ENCODE results near the gene DPAGT1.
"Not testable (repeated sequence)": the region's sequence is repeated elsewhere in the genome, so short reads cannot be mapped to it uniquely, and the experiment has no call there.

The DPAGT1 gene

DNA sequence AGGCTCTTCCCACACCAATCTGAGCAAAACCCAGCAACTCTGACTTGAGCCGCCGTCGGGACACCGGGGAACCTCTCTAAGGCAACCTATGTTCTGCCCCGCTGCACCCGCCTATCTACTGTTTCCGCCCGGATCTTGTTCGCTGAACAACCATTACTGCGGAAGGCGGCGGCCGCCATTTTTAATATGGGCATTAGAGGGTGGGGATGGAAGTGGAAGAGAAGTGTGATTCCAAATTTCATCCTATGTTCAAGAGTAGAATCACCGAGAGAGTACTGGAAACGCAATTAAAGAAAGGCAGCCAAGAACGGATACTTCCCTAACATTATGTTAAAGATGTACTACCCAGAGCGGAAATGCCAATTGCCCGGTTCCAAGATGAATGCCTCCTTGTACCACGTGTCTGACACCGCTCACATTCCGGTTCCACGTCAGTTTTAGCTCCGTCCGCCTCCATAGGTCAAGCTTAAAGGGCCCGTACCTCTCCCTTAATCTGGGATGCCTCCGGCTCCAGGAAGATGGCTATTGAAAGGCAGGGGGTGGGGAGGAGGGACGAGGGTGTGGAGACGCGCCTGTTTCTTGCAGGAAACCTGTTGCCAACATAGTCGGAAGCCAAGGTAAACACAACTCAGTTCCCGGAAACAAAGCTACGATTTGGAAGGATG, at the start of gene DPAGT1:
Gene DPAGT1, minus strand, starts transcription at position 95 of the 665 bp plus-strand sequence. CDS start 198 bp downstream, outside the sequence.
- in situ Hi-C loops (cut with MboI; ENCODE audit: low sequenced_read_pairs), result no loop called here

GRCh38 chr11:119149786-119150275, 48.2 kb upstream of the DPAGT1 start:
- in situ Hi-C loops (cut with MboI; ENCODE audit: low sequenced_read_pairs), result no loop called here

DNA sequence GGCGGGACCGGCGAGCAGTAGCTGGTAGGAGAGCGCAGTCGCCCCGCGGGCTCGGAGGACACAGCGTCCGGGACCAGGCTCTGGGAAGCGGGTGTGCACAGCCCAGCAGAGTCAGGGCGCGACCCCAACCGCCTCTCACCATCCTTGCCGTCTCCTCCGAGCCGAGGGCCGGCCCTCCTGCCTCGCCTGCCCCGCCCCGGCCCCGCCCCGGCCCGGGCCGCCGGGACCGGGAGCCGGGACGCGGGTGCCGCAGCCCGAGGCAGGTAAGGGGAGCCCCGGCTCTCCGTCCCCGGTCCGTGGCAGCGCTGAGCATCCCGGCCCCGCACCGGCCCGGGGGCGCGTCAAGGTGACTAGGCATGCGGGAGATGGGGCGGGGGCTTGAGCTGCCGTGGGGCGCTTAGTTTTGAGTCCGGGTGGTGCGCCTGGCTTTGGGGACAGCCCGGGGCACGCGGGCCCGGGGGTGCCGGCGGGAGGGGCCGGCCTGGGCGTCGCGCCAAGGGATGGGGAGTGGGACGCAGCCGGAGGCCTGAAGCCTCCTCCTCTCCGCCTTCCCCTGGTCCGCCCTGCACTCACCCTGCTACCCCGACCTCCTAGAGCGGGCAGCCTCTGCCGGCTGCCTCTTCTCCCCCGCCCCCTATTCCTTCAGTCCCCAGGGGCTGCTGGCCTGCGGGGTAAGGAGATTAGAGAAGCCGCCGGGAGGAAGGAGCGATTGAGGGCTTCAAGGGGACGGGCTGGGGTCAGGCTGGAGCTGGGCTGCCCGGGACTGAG, 47.5 kb upstream of the DPAGT1 start, which contains the start of gene ABCG4:
Gene ABCG4, plus strand, starts transcription at position 35 of the 768 bp plus-strand sequence. CDS start 914 bp downstream, outside the sequence.
- in situ Hi-C loops (cut with MboI; ENCODE audit: low sequenced_read_pairs), result no loop called here

DNA sequence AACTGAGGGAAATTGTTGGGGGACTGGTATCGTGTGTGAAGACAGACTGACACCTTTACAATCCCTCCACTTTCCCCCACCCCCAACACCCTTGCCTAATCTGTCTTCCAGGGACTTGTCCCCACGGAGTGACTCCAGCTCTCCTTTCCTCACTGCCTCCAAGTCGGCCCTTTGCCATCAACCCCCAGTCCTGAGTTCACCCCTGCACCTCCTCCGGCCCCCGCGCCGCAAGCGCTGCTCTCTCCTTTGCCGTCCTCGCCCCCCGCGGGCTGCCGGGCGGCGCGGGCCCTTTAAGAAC, 47.0 kb upstream of the DPAGT1 start:
- in situ Hi-C loops (cut with MboI; ENCODE audit: low sequenced_read_pairs), result no loop called here

DNA sequence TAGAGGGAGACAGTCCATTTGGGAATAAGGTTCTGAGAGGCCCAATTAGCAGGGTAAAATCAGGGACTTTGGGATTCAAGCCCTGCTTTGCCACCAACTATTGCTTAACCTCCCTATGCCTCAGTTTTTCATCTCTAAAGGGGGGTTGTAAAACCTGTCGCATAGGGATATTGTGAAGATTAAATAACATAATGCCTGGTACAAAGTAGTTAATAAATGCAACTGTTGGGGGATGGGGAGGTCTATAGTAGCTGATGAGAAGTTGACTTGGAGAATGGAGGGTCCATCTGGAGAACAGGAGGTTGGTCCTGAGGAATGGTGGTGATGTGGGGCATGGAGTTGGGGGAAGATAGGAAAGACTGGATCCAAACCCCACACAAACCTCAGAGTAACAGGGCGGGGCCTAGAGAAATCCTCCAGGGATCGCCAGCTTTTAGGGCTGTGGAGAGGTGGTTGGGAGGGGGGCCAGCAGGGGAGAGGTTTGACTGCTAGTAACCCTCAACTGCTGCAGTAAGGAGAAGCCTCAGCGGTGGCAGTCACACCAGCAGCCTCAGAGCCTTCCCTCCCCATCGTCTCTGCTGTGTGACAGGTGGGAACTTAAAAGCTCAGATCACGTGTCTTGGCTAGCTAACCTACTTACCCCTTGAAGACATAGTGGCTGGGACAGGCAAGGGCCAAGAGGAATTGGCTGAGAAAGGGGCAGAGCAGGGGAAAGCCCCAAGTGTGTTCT, 46.1 kb upstream of the DPAGT1 start:
- in situ Hi-C loops (cut with MboI; ENCODE audit: low sequenced_read_pairs), result no loop called here

GRCh38 chr11:119145551-119145950, 43.9 kb upstream of the DPAGT1 start:
- in situ Hi-C loops (cut with MboI; ENCODE audit: low sequenced_read_pairs), result no loop called here

DNA sequence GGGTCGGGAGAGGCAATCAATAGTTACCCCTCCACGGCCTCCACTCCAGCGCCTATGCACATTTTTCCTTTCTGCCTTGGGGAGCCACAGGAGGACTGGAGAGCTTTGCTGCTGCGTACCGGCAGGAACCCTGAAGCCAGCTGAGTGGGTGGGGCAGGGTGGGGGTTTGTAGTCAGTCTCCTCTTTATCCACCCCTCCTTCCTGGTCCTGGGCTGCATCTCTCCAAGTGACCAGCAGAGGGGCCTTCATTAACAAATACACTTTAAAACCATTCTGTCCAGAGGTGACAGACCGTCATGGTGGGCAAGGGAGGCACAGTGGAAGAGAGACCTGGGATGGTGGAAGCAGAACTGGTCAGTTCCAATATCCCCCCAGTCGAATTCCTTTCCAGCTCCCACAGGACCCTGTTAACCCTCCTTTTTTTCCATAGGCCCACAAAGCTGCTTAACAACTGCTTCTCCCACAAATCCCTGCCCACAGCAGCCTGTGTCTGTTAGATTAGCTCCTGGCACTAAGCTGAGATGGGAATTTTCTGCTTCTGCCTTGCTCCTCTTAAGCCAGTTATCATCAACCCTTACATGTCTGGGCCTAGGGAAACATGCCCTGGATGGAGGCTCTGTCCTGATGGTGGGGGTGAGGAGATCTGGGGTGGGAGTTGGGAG, 43.3 kb upstream of the DPAGT1 start:
- in situ Hi-C loops (cut with MboI; ENCODE audit: low sequenced_read_pairs), result no loop called here

DNA sequence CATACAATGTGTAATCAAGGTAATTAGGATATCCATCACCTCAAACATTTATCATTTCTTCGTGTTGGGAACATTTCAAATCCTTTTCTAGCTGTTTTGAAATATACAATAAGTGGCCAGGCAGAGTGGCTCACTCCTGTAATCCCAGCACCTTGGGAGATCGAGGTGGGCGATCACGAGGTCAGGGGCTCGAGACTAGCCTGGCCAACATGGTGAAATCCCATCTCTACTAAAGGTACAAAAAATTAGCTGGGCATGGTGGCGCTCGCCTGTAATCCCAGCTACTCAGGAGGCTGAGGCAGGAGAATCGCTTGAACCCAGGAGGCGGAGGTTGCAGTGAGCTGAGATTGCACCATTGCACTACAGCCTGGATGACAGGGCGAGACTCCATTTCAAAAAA, 37.6 kb upstream of the DPAGT1 start:
- in situ Hi-C loops (cut with MboI; ENCODE audit: low sequenced_read_pairs), result not testable (repeated sequence)

DNA sequence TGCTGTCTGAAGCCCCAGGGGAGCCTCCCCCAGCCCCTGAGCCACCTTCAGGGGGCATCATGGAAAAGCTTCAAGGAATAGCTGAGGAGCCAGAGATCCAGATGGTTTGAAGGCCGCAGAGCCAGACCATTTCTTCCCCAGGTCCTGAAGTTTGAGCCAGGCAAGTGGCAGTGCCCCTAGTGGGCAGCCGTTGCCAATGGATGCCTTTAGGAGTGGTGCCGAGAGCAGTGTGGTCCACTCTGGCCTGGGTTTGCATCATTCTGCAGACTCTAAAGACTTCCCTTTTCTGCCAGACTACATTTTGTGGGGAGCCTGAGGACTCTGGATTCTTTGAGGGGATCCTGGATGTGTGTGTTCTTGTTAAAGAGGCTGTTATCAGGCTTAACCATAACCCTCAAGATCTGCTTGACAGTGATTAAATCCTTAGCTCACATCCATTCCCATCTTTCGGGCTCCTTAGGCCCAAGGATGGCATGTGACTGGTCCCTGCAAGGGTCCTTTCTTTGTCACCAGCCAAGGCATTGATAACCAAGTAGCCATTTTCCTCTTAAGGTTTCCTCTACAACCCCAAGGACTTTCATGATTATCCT, 32.8 kb upstream of the DPAGT1 start:
- in situ Hi-C loops (cut with MboI; ENCODE audit: low sequenced_read_pairs), result no loop called here

GRCh38 chr11:119130662-119131061, 29.0 kb upstream of the DPAGT1 start:
- in situ Hi-C loops (cut with MboI; ENCODE audit: low sequenced_read_pairs), result no loop called here

DNA sequence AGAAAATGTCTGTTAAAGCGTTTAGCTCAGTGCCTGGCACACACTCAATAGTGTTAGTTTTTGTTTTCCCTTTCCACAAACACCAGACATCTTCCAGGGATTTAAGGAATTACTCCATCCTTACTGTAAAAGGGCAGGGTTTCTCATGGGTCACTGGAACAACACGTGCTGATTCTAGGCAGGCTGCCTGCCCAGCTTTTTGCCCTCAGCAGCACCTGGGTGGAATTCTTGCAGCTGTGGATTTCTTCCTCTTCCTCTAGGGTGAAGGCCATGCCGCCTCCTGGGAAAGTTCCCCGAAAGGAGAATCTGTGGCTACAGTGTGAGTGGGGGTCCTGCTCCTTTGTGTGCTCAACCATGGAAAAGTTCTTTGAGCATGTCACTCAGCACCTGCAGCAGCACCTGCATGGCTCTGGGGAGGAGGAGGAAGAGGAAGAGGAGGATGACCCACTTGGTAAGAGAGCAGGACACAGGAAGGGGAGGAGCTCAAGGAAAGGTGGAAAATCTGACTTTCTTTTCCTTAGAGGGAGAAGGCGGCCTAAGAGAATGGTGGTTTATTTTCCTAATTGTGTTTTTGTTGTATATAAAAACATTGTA, 25.1 kb upstream of the DPAGT1 start:
- in situ Hi-C loops (cut with MboI; ENCODE audit: low sequenced_read_pairs), result no loop called here

DNA sequence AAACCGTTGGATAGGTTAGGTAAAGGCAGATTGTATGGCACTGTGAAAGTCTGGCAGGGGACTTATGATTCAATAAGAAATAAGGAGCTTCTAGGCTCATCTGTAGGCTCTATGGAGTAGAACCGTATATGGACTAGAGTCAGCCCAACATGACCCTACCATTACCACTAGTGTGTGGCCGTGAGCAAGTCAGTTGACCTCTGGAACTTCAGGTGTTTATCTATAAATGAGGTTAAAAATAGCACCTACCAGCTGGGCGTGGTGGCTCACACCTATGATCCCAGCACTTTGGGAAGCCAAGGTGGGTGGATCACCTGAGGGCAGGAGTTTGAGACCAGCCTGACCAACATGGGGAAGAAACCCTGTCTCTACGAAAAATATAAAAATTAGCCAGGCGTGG, 24.2 kb upstream of the DPAGT1 start:
- in situ Hi-C loops (cut with MboI; ENCODE audit: low sequenced_read_pairs), result no loop called here

DNA sequence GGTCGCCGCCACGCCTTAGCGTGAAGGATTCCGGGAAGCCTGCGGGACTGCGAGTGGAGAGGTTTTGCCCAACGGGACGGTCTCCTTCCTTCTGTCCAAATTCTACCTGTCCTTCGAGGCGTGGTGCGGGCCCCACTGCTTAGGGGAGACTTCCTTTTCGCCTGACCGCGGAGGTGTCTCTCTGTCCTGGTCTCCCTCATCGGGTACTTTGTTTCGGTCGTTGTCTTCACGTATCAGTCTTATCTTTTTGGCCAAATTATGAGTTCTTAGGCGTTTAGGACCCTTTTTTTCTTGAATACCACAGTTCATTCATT, 20.1 kb upstream of the DPAGT1 start:
- in situ Hi-C loops (cut with MboI; ENCODE audit: low sequenced_read_pairs), result no loop called here

DNA sequence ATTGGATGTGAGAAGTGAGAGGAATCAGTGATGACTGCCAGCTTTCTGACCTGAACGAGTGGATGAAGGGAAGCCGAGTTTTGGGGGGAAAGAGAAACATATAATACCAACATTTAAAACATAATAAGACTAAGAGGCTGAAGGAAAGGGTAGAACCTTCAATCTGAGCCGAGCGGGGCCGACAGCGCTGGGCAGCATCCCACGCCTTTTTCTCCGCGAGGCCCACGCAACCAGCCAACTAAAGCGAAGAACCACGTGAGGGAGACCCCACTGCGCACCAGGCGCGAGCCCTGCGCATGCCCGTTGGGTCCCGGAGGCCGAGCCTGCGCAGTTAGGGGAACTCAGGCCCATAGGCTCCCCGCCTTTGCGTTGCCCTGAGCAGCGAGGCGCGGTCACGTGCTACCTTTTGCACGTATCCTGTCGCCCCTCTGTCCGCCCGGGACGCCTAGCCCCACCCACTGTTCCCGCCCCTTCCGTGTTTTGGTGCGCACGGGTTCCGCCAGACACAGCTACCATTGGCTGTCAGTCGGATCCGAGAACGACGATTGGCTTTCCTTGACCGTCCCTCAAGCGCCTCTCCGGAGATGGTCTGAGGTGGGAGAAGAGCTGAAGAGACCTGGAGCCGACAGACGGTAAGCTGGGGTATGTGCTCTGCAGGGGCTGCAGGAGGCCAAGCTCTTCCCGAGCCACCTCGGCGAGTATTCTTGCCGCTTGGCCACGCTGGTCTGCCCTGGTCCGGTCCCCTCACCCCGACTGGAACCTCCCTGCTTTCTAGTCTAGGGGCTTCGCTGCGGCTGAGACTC, 19.6 kb upstream of the DPAGT1 start, which contains the start of gene HINFP:
Gene HINFP, plus strand, starts transcription at position 573 of the 803 bp plus-strand sequence. CDS start 5,365 bp downstream, outside the sequence.
- in situ Hi-C loops (cut with MboI; ENCODE audit: low sequenced_read_pairs), result no loop called here

DNA sequence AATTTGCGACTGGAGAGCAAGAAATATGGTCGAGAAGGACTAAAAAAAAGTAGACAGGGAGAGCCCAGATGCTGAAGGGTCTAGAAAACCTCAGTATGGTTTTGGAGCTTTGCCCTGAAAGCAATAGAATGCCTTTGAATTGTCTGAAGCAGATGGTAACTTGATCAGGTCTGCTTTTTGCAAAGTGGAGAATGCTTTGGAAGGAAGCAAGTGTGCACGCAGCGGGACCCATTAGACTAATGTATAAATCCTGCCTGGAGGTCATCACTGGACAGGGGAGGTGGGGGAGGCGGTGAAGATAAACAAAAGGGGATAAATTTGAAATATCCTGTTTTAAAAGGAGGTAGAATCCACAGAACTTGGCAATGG, 19.0 kb upstream of the DPAGT1 start:
- in situ Hi-C loops (cut with MboI; ENCODE audit: low sequenced_read_pairs), result no loop called here

DNA sequence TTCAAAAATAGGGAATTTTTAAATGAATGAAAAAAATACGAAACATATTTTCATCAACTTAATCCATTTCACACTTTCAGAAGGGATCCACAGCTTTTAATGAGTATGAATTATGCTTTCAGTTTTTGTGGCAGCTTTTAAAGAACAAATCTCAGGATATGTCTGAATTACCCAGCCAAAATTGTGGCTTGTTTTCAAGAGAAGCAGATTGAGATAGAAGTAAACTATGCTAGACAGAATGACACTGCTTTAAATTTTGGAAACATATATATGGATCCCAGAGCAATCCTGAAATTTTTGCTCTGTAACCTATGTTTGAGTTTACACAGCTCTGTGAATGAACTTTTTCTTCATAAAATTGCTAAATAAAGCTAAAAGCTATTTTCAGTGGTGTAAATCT, 17.3 kb upstream of the DPAGT1 start:
- in situ Hi-C loops (cut with MboI; ENCODE audit: low sequenced_read_pairs), result no loop called here

- in situ Hi-C loops (cut with MboI; ENCODE audit: low sequenced_read_pairs), result no loop called here
These were observed 16.6 kb upstream of the DPAGT1 start for GRCh38 chr11:119118227-119118626.

GRCh38 chr11:119117004-119117706, 15.5 kb upstream of the DPAGT1 start:
- in situ Hi-C loops (cut with MboI; ENCODE audit: low sequenced_read_pairs), result no loop called here

DNA sequence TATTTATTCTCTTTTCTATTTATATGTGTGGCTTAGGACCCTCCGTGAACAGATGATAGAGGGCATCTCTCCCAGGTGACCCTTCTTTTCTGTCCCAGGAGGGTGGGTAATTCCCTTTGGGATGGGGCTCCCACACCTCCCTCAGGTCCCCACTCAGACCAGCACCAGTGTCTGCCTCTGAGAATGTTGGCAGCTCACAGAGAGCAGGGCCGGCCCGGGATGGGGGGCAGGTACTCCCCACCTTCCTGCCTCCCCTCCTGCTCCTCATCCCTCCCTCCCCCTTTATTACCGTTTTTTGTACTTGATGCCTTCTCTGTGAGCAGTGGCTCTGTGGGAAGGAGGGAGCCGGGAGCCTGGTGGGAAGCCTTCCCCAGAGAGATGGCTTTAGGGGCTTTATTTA, 14.9 kb upstream of the DPAGT1 start:
- in situ Hi-C loops (cut with MboI; ENCODE audit: low sequenced_read_pairs), result no loop called here

Measured in hTERT RPE-1 (cell line).